Nephron progenitor cell (in vitro differentiated cells): Measurements from ENCODE around the gene CDHR5.
"Not testable (repeated sequence)": the region's sequence is repeated elsewhere in the genome, so short reads cannot be mapped to it uniquely, and the experiment has no call there.

Experiments
- DNase-seq: peaks from one replicate; pipeline ENCODE4 v3.0.0; 2021
- H3K27ac Mint-ChIP-seq: 2 replicates; pipeline ENCODE4 v1.8.0; 2021; ENCODE audit warnings: mild to moderate bottlenecking, moderate library complexity, mixed read lengths
- H3K27me3 Mint-ChIP-seq: 2 replicates; pipeline ENCODE4 v1.8.0; 2021; ENCODE audit warnings: mild to moderate bottlenecking, low read depth, mixed read lengths; ENCODE audit not compliant: poor library complexity
- H3K36me3 Mint-ChIP-seq: 2 replicates; pipeline ENCODE4 v1.8.0; 2021; ENCODE audit warnings: low read depth, mixed read lengths
- H3K4me1 Mint-ChIP-seq: 2 replicates; pipeline ENCODE4 v1.8.0; 2021; ENCODE audit warnings: mixed read lengths
- H3K4me3 Mint-ChIP-seq: 2 replicates; pipeline ENCODE4 v1.8.0; 2021; ENCODE audit warnings: mild to moderate bottlenecking, moderate library complexity, mixed read lengths
- H3K9me3 Mint-ChIP-seq: 2 replicates; pipeline ENCODE4 v1.8.0; 2021; ENCODE audit warnings: mild to moderate bottlenecking, moderate library complexity, mixed read lengths
- TF ChIP-seq, protein P1 (sequence below): fragments of 200-600 bp; sonication (generic); IDR thresholded peaks from 2 replicates; pipeline ENCODE4 v1.5.0; 2021; ENCODE audit warnings: antibody characterized with exemption

CDHR5 gene

DNA sequence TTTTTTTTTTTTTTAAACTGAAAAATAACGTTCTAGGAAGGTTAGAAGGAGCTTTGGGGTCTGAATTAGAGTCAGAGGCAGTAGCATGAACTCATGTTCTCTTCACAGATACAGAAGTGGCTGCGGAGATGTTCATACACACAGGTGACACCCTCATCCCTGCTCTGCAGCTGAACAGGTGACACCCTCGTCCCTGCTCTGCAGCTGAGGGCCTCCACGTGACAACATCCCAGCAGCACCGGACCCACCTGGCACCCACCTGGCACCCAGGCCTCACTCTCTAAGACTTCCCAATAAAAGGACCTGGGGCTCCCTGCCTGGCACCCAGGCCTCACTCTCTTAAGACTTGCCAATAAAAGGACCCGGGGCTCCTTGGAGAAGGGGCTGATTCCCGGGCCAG is 32.1 kb upstream of the CDHR5 start:
- Mint-ChIP-seq H3K4me1 (no peaks in the 10 kb centered on the region), H3K9me3 (no peaks in the 10 kb centered on the region), H3K36me3 (peaks cover 16% of the 10 kb centered on the region), H3K4me3 (no peak overlapping the region), H3K27me3 (peaks cover 2% of the 10 kb centered on the region), H3K27ac (no peak overlapping the region)
- no peak for DNase-seq
- TF ChIP-seq, protein P1, sequence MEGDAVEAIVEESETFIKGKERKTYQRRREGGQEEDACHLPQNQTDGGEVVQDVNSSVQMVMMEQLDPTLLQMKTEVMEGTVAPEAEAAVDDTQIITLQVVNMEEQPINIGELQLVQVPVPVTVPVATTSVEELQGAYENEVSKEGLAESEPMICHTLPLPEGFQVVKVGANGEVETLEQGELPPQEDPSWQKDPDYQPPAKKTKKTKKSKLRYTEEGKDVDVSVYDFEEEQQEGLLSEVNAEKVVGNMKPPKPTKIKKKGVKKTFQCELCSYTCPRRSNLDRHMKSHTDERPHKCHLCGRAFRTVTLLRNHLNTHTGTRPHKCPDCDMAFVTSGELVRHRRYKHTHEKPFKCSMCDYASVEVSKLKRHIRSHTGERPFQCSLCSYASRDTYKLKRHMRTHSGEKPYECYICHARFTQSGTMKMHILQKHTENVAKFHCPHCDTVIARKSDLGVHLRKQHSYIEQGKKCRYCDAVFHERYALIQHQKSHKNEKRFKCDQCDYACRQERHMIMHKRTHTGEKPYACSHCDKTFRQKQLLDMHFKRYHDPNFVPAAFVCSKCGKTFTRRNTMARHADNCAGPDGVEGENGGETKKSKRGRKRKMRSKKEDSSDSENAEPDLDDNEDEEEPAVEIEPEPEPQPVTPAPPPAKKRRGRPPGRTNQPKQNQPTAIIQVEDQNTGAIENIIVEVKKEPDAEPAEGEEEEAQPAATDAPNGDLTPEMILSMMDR = no peak

DNA sequence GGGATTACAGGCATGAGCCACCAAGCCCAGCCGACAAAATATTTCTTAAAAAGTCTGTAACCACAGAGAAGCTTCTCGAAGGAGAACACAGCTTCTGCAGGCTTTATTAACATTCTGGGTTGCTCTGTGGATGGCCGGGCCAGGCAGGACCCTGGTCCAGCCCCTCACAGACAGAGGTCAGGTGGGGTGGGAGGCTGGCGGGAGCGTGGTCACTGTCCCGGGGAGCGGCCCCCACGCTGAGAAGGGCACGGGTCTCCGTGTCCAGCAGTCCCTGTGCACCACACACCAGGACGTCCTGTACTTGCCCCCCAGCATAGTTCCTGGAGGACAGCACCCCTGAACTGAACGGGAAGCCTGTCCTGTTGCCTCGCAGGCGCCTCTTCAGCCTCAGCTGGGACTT is 31.7 kb upstream of the CDHR5 start:
- Mint-ChIP-seq H3K36me3 (peaks cover 21% of the 10 kb centered on the region), H3K4me1 (no peaks in the 10 kb centered on the region), H3K4me3 (no peak overlapping the region), H3K27ac (no peak overlapping the region), H3K9me3 (no peaks in the 10 kb centered on the region), H3K27me3 (peaks cover 2% of the 10 kb centered on the region)
- TF ChIP-seq, protein P1 = no peak
- DNase-seq = no peak

DNA sequence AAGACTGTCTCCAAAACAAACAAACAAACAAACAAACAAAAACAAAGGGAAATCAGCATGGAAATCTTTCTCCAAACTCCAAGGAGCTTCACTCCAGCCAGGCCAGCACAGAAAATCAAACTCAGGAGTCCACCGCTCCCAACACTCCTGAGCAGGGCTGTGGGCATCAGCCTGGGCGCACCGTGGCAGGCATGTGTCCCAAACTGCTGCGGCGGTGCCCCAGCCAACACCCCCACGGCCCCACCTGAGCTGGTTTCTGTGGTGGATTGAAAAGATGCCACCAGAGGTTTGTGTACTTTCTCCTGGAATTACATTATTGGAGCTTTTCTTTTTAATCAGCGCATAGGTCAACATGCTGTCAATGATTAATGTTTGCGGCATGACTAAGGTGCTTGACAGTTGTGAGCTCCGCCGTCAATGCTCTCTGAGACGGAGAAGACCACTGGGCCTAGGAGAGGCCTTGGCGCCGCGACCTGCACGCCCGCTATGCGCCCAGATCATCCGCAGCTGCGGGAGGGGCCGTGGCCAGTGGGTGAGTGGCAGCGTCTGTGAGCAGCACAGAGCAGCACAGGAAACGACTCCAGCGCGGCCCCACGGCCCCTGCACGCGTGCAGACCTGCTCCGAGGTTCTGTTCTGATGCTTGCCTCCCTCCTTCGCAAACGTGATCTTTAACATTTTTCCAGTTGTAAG is 30.4 kb upstream of the CDHR5 start:
- Mint-ChIP-seq H3K27me3 (peaks cover 2% of the 10 kb centered on the region), H3K36me3 (peaks cover 31% of the 10 kb centered on the region), H3K4me1 (no peaks in the 10 kb centered on the region), H3K9me3 (no peaks in the 10 kb centered on the region), H3K4me3 (no peak overlapping the region), H3K27ac (peak overlapping the region; percentile 86)
- TF ChIP-seq, protein P1 = no peak
- DNase-seq = no peak

DNA sequence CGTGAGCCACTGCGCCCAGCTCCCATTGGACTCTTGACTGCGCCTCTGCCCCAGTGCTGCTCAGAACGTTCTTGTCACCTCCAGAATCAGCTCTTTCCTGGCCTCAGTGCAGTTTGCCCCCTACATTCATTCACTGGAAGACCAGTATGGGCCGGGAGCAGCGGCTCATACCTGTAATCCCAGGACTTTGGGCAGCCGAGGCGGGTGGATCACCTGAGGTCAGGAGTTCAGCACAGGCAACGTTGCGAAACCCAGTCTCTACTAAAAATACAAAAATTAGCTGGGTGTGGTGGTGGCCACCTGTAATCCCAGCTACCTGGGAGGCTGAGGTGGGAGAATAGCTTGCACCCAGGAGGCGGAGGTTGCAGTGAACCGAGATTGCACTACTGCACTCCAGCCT is 29.7 kb upstream of the CDHR5 start:
- H3K27ac Mint-ChIP-seq, DNase-seq, H3K27me3 Mint-ChIP-seq, H3K4me1 Mint-ChIP-seq, H3K4me3 Mint-ChIP-seq, H3K9me3 Mint-ChIP-seq: not testable (repeated sequence)
- H3K36me3 Mint-ChIP-seq = peaks cover 38% of the 10 kb centered on the region

DNA sequence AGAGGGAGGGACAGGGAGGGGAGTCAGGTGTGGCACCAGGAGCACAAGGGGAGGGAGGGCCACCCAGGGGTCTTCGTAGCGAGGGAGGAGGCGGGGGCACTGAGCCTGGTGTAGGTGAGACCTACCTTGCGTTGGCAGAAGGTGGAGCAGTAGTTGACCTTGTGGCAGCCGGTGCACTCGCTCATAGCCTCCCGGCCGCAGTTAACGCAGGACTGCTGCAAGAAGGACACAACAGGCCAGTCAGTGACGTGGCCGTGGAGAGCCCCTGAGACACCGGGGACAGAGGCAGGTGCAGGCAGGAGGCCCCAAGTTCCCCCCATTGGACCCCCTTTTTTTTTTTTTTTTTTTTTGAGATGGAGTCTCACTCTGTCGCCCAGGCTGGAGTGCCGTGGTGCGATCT is 29.1 kb upstream of the CDHR5 start:
- peaks cover 41% of the 10 kb centered on the region for H3K36me3 Mint-ChIP-seq

DNA sequence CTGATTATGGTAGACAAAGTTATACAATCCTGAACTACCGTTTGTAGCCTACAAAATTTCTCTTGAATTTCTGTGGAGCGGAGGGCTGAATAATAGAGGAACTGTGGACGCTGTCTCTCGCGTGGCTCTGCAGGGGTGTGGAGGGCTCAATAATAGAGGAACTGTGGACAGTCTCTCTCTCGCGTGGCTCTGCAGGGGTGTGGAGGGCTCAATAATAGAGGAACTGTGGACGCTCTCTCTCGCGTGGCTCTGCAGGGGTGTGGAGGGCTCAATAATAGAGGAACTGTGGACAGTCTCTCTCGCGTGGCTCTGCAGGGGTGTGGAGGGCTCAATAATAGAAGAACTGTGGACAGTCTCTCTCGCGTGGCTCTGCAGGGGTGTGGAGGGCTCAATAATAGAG is 28.4 kb upstream of the CDHR5 start:
- not testable (repeated sequence) for DNase-seq, H3K4me3 Mint-ChIP-seq, H3K4me1 Mint-ChIP-seq, H3K9me3 Mint-ChIP-seq, H3K27me3 Mint-ChIP-seq, H3K27ac Mint-ChIP-seq
- peaks cover 47% of the 10 kb centered on the region for H3K36me3 Mint-ChIP-seq

More for the DNA sequence above, 29.1 kb upstream of the CDHR5 start:
- no peak overlapping the region for H3K4me3 Mint-ChIP-seq
- no peak for DNase-seq
- no peaks in the 10 kb centered on the region for H3K27me3 Mint-ChIP-seq
- H3K27ac Mint-ChIP-seq = no peak overlapping the region
- TF ChIP-seq, protein P1 = no peak
- no peaks in the 10 kb centered on the region for H3K4me1 Mint-ChIP-seq
- H3K9me3 Mint-ChIP-seq = no peaks in the 10 kb centered on the region

DNA sequence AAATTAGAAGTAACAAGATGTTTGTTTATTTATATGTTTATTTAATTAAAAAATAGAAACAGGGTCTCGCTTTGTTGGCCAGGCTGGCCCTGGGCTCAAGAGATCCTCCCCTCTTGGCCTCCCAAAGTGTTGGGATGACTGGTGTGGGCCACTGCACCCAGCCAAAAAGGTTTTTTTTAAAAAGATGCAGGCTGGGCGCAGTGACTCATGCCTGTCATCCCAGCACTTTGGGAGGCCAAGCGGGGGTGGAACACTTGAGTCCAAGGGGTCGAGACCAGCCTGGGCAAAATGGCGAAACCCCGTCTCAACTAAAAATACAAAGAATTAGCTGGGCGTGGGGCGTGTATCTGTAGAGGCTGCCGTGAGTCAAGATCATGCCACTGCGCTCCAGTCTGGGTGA is 25.7 kb upstream of the CDHR5 start:
- no peaks in the 10 kb centered on the region for H3K9me3 Mint-ChIP-seq
- no peak overlapping the region for H3K27ac Mint-ChIP-seq
- peaks cover 52% of the 10 kb centered on the region for H3K36me3 Mint-ChIP-seq
- TF ChIP-seq, protein P1 = no peak
- no peaks in the 10 kb centered on the region for H3K27me3 Mint-ChIP-seq
- no peaks in the 10 kb centered on the region for H3K4me1 Mint-ChIP-seq
- no peak overlapping the region for H3K4me3 Mint-ChIP-seq
- DNase-seq = no peak

DNA sequence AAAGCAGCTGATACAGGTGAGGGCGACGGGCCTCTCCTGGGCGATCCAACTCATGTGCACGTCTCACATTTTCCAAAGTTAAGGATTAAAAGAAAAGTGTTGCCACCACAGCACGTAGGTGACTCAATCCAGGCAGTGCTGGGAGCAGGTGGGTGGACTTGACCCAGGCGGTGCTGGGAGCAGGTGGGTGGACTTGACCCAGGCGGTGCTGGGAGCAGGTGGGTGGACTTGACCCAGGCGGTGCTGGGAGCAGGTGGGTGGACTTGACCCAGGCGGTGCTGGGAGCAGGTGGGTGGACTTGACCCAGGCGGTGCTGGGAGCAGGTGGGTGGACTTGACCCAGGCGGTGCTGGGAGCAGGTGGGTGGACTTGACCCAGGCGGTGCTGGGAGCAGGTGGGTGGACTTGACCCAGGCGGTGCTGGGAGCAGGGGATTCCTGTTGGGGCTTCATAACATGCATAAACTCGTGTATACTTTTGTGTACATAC is 23.0 kb upstream of the CDHR5 start:
- H3K4me3 Mint-ChIP-seq, H3K27me3 Mint-ChIP-seq, DNase-seq, H3K9me3 Mint-ChIP-seq, H3K4me1 Mint-ChIP-seq, H3K27ac Mint-ChIP-seq: not testable (repeated sequence)
- peaks cover 44% of the 10 kb centered on the region for H3K36me3 Mint-ChIP-seq
